OCI-LY7 (cell line): Measurements from ENCODE around the gene COPA. TPM values are rescaled to one million over a fixed set of nuclear protein-coding genes. Genes with fewer than 3 reads are reported as not detected.

Experiments used
- BruUV-seq: library from RNA; stranded (reverse); fragments of 400-500 nt; replicated peaks from 2 replicates; lab custom pipeline; 2021; lab: Mats Ljungman, UMichigan
- CTCF ChIA-PET: fragments of 300-600 bp; sonication (Branson Sonifier 250); formaldehyde crosslinking; loops from one replicate; lab custom pipeline; 2022; ENCODE audit warnings: antibody characterized with exemption; ENCODE audit not compliant: unreplicated experiment; lab: Charles Lee
- POLR2A ChIA-PET: fragments of 300-600 bp; sonication (Branson Sonifier 250); formaldehyde crosslinking; loops from one replicate; lab custom pipeline; 2022; ENCODE audit warnings: antibody characterized with exemption; lab: Charles Lee
- DNase-seq: peaks from one replicate; pipeline ENCODE4 v3.0.0-alpha.2; 2015; ENCODE audit warnings: low spot score
- H2AFZ ChIP-seq: fragments of 200-600 bp; sonication (generic), shearing (Covaris generic); 2 replicates; pipeline ENCODE4 v1.6.1; 2014; ENCODE audit warnings: mild to moderate bottlenecking, antibody characterized with exemption, low read length, moderate library complexity
- H3K27ac ChIP-seq: fragments of 200-600 bp; sonication (generic); 2 replicates; pipeline ENCODE4 v1.5.1; 2014; ENCODE audit warnings: mixed run types, low read depth, mild to moderate bottlenecking, moderate library complexity, low read length, inconsistent platforms; ENCODE audit not compliant: poor library complexity, severe bottlenecking
- H3K36me3 ChIP-seq: fragments of 200-600 bp; sonication (generic); 2 replicates; pipeline ENCODE4 v1.6.1; 2014; ENCODE audit warnings: mild to moderate bottlenecking, antibody characterized with exemption, low read length, moderate library complexity, mixed read lengths; ENCODE audit not compliant: insufficient read depth
- H3K4me1 ChIP-seq: fragments of 200-600 bp; sonication (generic); 2 replicates; pipeline ENCODE4 v1.5.1; 2014; ENCODE audit warnings: mild to moderate bottlenecking, low read length; ENCODE audit not compliant: insufficient read depth, poor library complexity, severe bottlenecking
- H3K4me2 ChIP-seq: fragments of 200-600 bp; sonication (generic); 2 replicates; pipeline ENCODE4 v1.6.1; 2014; ENCODE audit warnings: mild to moderate bottlenecking, low read length
- H3K4me3 ChIP-seq: fragments of 200-600 bp; sonication (generic); 2 replicates; pipeline ENCODE4 v1.5.1; 2014; ENCODE audit warnings: mild to moderate bottlenecking, low read depth, low read length; ENCODE audit not compliant: poor library complexity, severe bottlenecking
- H3K79me2 ChIP-seq: fragments of 200-600 bp; sonication (generic); 2 replicates; pipeline ENCODE4 v1.6.1; 2016; ENCODE audit warnings: low read depth, mild to moderate bottlenecking, low read length, moderate library complexity, mixed read lengths; ENCODE audit not compliant: insufficient read depth
- H3K9me2 ChIP-seq: fragments of 200-600 bp; sonication (generic); 2 replicates; pipeline ENCODE4 v1.6.1; 2016; ENCODE audit warnings: mild to moderate bottlenecking, low read length, mixed read lengths; ENCODE audit not compliant: insufficient read depth
- H3K9me3 ChIP-seq: fragments of 200-600 bp; sonication (generic); 2 replicates; pipeline ENCODE4 v1.6.1; 2014; ENCODE audit warnings: mild to moderate bottlenecking, mixed run types, low read length, mixed read lengths
- H4K20me1 ChIP-seq: fragments of 200-600 bp; sonication (generic); 2 replicates; pipeline ENCODE4 v1.6.1; 2014; ENCODE audit warnings: mild to moderate bottlenecking, antibody characterized with exemption, low read length, moderate library complexity, mixed read lengths; ENCODE audit not compliant: insufficient read depth
- CTCF ChIP-seq: fragments of 200-600 bp; sonication (generic); conservative IDR thresholded peaks from 2 replicates; pipeline ENCODE4 v1.5.1; 2014; ENCODE audit warnings: mild to moderate bottlenecking, antibody characterized with exemption, low read length, moderate library complexity, mixed read lengths
- EZH2phosphoT487 ChIP-seq: fragments of 200-600 bp; sonication (generic); IDR thresholded peaks from 2 replicates; pipeline ENCODE4 v1.6.1; 2018; ENCODE audit warnings: low read depth, borderline replicate concordance, mild to moderate bottlenecking, mixed run types, antibody characterized with exemption, low read length, moderate library complexity, mixed read lengths
- intact Hi-C: fragments of 100-400 bp; cut with micrococcal nuclease; formaldehyde crosslinking; loops from one replicate; pipeline ENCODE4 v1.10.0; 2022; ENCODE audit not compliant: unreplicated experiment
- total RNA-seq, 2 experiments: library from RNA; depleted of rRNA in 1 of 2; stranded (reverse); fragments of >200 nt in 1 of 2; shearing (Covaris generic) in 1 of 2; gene quantifications; 2 replicates each; pipeline ENCODE4 v1.2.3, GENCODE V29; 2014 to 2022

COPA gene
- total RNA-seq, 2 experiments from 2014 or later, result 74.2 to 138 TPM

- Histone ChIP-seq H2AFZ (no peak overlapping the region), H3K27ac (no peak overlapping the region), H3K9me3 (no peaks in the 10 kb centered on the region), H3K79me2 (no peaks in the 10 kb centered on the region), H3K9me2 (no peaks in the 10 kb centered on the region), H3K4me1 (no peaks in the 10 kb centered on the region), H4K20me1 (no peaks in the 10 kb centered on the region), H3K4me3 (no peak overlapping the region), H3K36me3 (peaks cover 30% of the 10 kb centered on the region), H3K4me2 (no peak overlapping the region)
- intact Hi-C loops, result no loop called here
- POLR2A ChIA-PET, result interaction anchor here (0.6 to 1.9 kb wide), 5 partner anchors 10 to 267 kb away, joined by 3 to 7 read pairs (median 4); no protein-coding TSS in a partner anchor
- CTCF ChIA-PET, result interaction anchor here (1.5 kb wide), 1 partner anchor 12 kb away, joined by 3 read pairs; no protein-coding TSS in a partner anchor
- no TSS peak for BruUV-seq
- DNase-seq, result no peak
- no peak for TF ChIP-seq EZH2phosphoT487
- TF ChIP-seq CTCF, result no peak
Observed at GRCh38 chr1:160362168-160362957, 19.3 kb upstream of the COPA start.

- Histone ChIP-seq H3K4me1 (no peaks in the 10 kb centered on the region), H3K9me2 (no peaks in the 10 kb centered on the region), H3K36me3 (peaks cover 35% of the 10 kb centered on the region), H3K79me2 (no peaks in the 10 kb centered on the region), H3K27ac (no peak overlapping the region), H4K20me1 (no peaks in the 10 kb centered on the region), H3K9me3 (no peaks in the 10 kb centered on the region), H2AFZ (no peak overlapping the region), H3K4me2 (no peak overlapping the region), H3K4me3 (no peak overlapping the region)
- intact Hi-C loops, result no loop called here
- POLR2A ChIA-PET, result interaction anchor here (1.1 to 1.4 kb wide), 2 partner anchors 14 to 266 kb away, joined by 3 to 4 read pairs; no protein-coding TSS in a partner anchor
- TF ChIP-seq CTCF, result no peak
- no peak for TF ChIP-seq EZH2phosphoT487
- no peak for DNase-seq
- no TSS peak for BruUV-seq
- CTCF ChIA-PET, result no interaction called here
Observed at GRCh38 chr1:160361814-160362167, 18.7 kb upstream of the COPA start.

GRCh38 chr1:160361199-160361598 is 18.1 kb upstream of the COPA start:
- no peak overlapping the region for H3K4me3 ChIP-seq
- no peak overlapping the region for H3K27ac ChIP-seq
- no peak for TF ChIP-seq CTCF
- TF ChIP-seq EZH2phosphoT487, result no peak
- intact Hi-C loops, result no loop called here
- no peaks in the 10 kb centered on the region for H4K20me1 ChIP-seq
- H2AFZ ChIP-seq, result no peak overlapping the region
- H3K4me1 ChIP-seq, result no peaks in the 10 kb centered on the region
- no peak overlapping the region for H3K4me2 ChIP-seq
- ChIA-PET CTCF (no interaction called here), POLR2A (no interaction called here)
- H3K79me2 ChIP-seq, result no peaks in the 10 kb centered on the region
- H3K9me3 ChIP-seq, result no peaks in the 10 kb centered on the region
- no peak for DNase-seq
- peaks cover 41% of the 10 kb centered on the region for H3K36me3 ChIP-seq
- no TSS peak for BruUV-seq
- H3K9me2 ChIP-seq, result no peaks in the 10 kb centered on the region
